HepG2 (cell line): ENCODE results near the gene HEPACAM. TPM values are rescaled to one million over a fixed set of nuclear protein-coding genes. Genes with fewer than 3 reads are reported as not detected.

Experiments used
- ATF4 ChIP-seq, 2 experiments: fragments of 450-650 bp in 1 of 2; sonication (generic) in 1 of 2; formaldehyde crosslinking; IDR thresholded peaks; 2 replicates each; pipeline versions ENCODE4 v1.5.0 to v1.8.0; 2020 to 2022; ENCODE audit warnings: mild to moderate bottlenecking in 1 of 2, missing genetic modification reagents in 1 of 2
- CCDC6 ChIP-seq: sonication (generic); formaldehyde crosslinking; IDR thresholded peaks from 2 replicates; pipeline ENCODE4 v1.8.1; 2022; ENCODE audit warnings: mild to moderate bottlenecking, missing genetic modification reagents, moderate library complexity
- CREB1 ChIP-seq, 2 experiments: fragments of 450-650 bp in 1 of 2; IDR thresholded peaks; 2 replicates each; pipeline ENCODE4 v1.6.1; 2016 to 2017; ENCODE audit warnings: control low read depth in 1 of 2, mild to moderate bottlenecking in 1 of 2, missing compliant biosample characterization in 1 of 2, missing genetic modification characterization in 1 of 2
- E2F5 ChIP-seq: sonication (generic); formaldehyde crosslinking; conservative IDR thresholded peaks from 2 replicates; pipeline ENCODE4 v1.4.0; 2020; ENCODE audit warnings: missing genetic modification reagents
- EED ChIP-seq: sonication (generic); formaldehyde crosslinking; IDR thresholded peaks from 2 replicates; pipeline ENCODE4 v1.5.0; 2020; ENCODE audit warnings: mild to moderate bottlenecking, missing genetic modification reagents
- ERF ChIP-seq: IDR thresholded peaks from 2 replicates; pipeline ENCODE4 v1.6.1; 2018; ENCODE audit warnings: missing biosample characterization, missing genetic modification reagents
- HNRNPK ChIP-seq: fragments of 200-400 bp; formaldehyde crosslinking; IDR thresholded peaks from 2 replicates; pipeline ENCODE4 v1.6.1; 2018; ENCODE audit warnings: low read length, low read depth, moderate library complexity, mild to moderate bottlenecking; ENCODE audit not compliant: poor library complexity, severe bottlenecking
- HOXA5 ChIP-seq: sonication (generic); formaldehyde crosslinking; IDR thresholded peaks from 2 replicates; pipeline ENCODE4 v1.4.0; 2020; ENCODE audit warnings: missing genetic modification reagents
- KLF12 ChIP-seq: sonication (generic); formaldehyde crosslinking; IDR thresholded peaks from 2 replicates; pipeline ENCODE4 v1.4.0; 2020; ENCODE audit warnings: missing genetic modification reagents, borderline replicate concordance
- MYPOP ChIP-seq: sonication (generic); formaldehyde crosslinking; IDR thresholded peaks from 2 replicates; pipeline ENCODE4 v1.8.1; 2023; ENCODE audit warnings: mild to moderate bottlenecking, moderate library complexity, missing genetic modification reagents
- RFX5 ChIP-seq: IDR thresholded peaks from 2 replicates; pipeline ENCODE4 v1.6.1; 2011; ENCODE audit warnings: low read depth, low read length, improper control_type of control experiment
- SATB2 ChIP-seq: sonication (generic); formaldehyde crosslinking; IDR thresholded peaks from 2 replicates; pipeline ENCODE4 v1.5.0; 2020; ENCODE audit warnings: missing genetic modification reagents
- TOPORS ChIP-seq: sonication (generic); formaldehyde crosslinking; IDR thresholded peaks from 2 replicates; pipeline ENCODE4 v1.8.0; 2023; ENCODE audit warnings: mild to moderate bottlenecking, missing genetic modification reagents
- ZBTB42 ChIP-seq: sonication (generic); formaldehyde crosslinking; IDR thresholded peaks from 2 replicates; pipeline ENCODE4 v1.5.0; 2020; ENCODE audit warnings: mild to moderate bottlenecking, missing genetic modification reagents
- ZNF317 ChIP-seq: sonication (generic); formaldehyde crosslinking; IDR thresholded peaks from 2 replicates; pipeline ENCODE4 v1.5.0; 2020; ENCODE audit warnings: mild to moderate bottlenecking, missing genetic modification reagents
- ZNF605 ChIP-seq: sonication (generic); formaldehyde crosslinking; IDR thresholded peaks from 2 replicates; pipeline ENCODE4 v1.8.0; 2022; ENCODE audit warnings: mild to moderate bottlenecking, missing genetic modification reagents
- ZNF691 ChIP-seq: sonication (generic); formaldehyde crosslinking; IDR thresholded peaks from 2 replicates; pipeline ENCODE4 v1.4.0; 2020; ENCODE audit warnings: missing genetic modification reagents, low read depth, mild to moderate bottlenecking, borderline replicate concordance
- ZNF749 ChIP-seq: sonication (generic); formaldehyde crosslinking; IDR thresholded peaks from 2 replicates; pipeline ENCODE4 v1.8.0; 2022; ENCODE audit warnings: mild to moderate bottlenecking, missing genetic modification reagents, moderate library complexity, borderline replicate concordance
- polyA plus RNA-seq, 8 experiments: library from polyadenylated mRNA; depleted of rRNA in 3 of 8; stranded (reverse) in 7 of 8; unstranded in 1 of 8; fragments of >200 nt; fragmentation: Illumina TruSeq in 4 of 8; extraction: Trizol in 4 of 8; gene quantifications; 2 replicates each; pipeline versions ENCODE4 v1.2.1 to v1.2.3, GENCODE V29; 2011 to 2016; ENCODE audit warnings: low read depth in 4 of 8, missing spikeins in 1 of 8, mixed read lengths in 1 of 8; ENCODE audit not compliant: insufficient read depth in 1 of 8
- total RNA-seq, 5 experiments: library from RNA; depleted of rRNA; stranded (reverse); fragments of >200 nt; fragmentation: Illumina TruSeq; extraction: Trizol; gene quantifications; 2 replicates each; pipeline ENCODE4 v1.2.3, GENCODE V29; 2016; ENCODE audit warnings: low read depth in 1 of 5
- TF ChIP-seq, protein P1 (sequence below), 2 experiments: sonication (generic) in 1 of 2; formaldehyde crosslinking in 1 of 2; IDR thresholded peaks; 2 replicates each; pipeline versions ENCODE4 v1.4.0 to v1.6.1; 2016 to 2020; ENCODE audit warnings: borderline replicate concordance in 1 of 2, low read depth in 1 of 2, mild to moderate bottlenecking in 1 of 2, missing genetic modification reagents in 1 of 2

Gene HEPACAM
- total and polyA plus RNA-seq, 2 of the 13 experiments (the other 11 are each of a cell fraction or from before 2014, with no cell fraction given), result 66.9 to 121 TPM

DNA sequence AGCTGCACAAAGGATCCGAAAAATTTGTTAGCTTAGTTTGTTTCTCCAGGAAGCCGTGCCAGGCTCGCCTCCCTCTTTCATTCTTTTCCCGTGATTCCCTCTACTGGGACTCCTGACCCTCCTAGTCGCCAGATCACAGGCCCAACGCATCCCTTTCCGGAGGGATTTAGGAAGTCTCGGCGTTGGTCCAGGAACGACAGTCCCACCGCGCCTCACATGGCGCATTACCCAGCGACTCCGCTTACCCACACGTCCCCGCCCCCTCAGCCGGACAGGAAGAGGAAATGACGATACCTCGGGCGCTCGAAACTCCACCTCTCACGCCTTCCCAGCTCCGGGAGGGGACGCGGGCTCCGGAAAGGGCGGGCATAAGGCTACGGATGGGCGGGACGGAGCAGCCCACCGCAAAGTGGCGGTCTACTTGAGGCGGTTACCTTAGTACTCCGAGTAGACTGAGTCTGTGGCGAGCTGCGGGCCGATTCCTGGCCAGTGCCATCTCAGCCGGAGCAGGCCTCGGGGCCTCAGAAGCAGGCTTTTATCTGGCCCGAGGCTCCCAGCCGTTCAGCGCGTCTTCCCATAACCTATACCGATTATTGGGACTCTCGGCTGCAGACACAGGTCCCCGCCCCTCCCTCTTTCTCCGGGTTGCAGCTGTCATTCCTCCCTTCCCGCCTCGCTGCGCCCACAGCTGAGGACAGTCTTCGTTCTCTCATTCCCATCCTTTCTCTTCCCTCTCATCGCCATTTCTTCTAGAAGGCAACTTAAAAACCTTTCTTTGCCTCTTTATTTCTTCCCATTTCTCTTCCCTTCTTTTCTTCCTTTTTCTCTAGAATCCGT, 18.1 kb upstream of the HEPACAM start, which contains the start of gene CCDC15 (continued):
- TF ChIP-seq ZNF691 (peak; percentile 75), SATB2 (no peak), KLF12 (CRISPR knock-in tag) (peak; percentile 23; the same call in 1 of the 2 replicates), TOPORS (CRISPR knock-in tag) (peak; percentile 77; the same call in 1 of the 2 replicates), E2F5 (no peak; the same call in 1 of the 2 replicates), ATF4 (CRISPR knock-in tag; IDR thresholded peaks at IDR 0.05) (peak in 1 of 2 experiments; percentile 56; a peak in 1 of 4 replicates), MYPOP (CRISPR knock-in tag) (peak; percentile 63; the same call in 1 of the 2 replicates), RFX5 (no peak), HOXA5 (peak; percentile 85; the same call in 1 of the 2 replicates), EED (CRISPR knock-in tag) (no peak), ZNF605 (CRISPR knock-in tag) (0 out of 2 replicates have a peak, but pooled peaks have one; percentile 60), HNRNPK (no peak), ZNF317 (CRISPR knock-in tag) (no peak), CCDC6 (CRISPR knock-in tag) (peak; percentile 73; the same call in 1 of the 2 replicates), CREB1 (IDR thresholded peaks at IDR 0.05) (peak; percentile 86), CREB1 (CRISPR knock-in tag; IDR thresholded peaks at IDR 0.05) (peak; percentile 98), ZNF749 (CRISPR knock-in tag) (no peak), ZBTB42 (CRISPR knock-in tag) (peak; percentile 53; the same call in 1 of the 2 replicates), ERF (peak; percentile 58; the same call in 1 of the 2 replicates)
- TF ChIP-seq, protein P1, sequence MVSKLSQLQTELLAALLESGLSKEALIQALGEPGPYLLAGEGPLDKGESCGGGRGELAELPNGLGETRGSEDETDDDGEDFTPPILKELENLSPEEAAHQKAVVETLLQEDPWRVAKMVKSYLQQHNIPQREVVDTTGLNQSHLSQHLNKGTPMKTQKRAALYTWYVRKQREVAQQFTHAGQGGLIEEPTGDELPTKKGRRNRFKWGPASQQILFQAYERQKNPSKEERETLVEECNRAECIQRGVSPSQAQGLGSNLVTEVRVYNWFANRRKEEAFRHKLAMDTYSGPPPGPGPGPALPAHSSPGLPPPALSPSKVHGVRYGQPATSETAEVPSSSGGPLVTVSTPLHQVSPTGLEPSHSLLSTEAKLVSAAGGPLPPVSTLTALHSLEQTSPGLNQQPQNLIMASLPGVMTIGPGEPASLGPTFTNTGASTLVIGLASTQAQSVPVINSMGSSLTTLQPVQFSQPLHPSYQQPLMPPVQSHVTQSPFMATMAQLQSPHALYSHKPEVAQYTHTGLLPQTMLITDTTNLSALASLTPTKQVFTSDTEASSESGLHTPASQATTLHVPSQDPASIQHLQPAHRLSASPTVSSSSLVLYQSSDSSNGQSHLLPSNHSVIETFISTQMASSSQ (IDR thresholded peaks at IDR 0.05; ENCODE audit: low read depth), result no peak
- TF ChIP-seq, protein P1 (CRISPR knock-in tag; IDR thresholded peaks at IDR 0.05; ENCODE audit: borderline replicate concordance), result peak; percentile 36; the same call in 1 of the 2 replicates
